GM21423 (cell line): Measurements from ENCODE around the gene GPR39.

ENCODE experiments used
- ATAC-seq: cut with Tn5 transposase; IDR thresholded peaks from one replicate; pipeline ENCODE4 v1.9.1; 2021; ENCODE audit warnings: mild to moderate bottlenecking, moderate library complexity; ENCODE audit not compliant: unreplicated experiment

The GPR39 gene

GRCh38 chr2:132668189-132668823 is 251.7 kb downstream of the GPR39 start:
- ATAC-seq, result no peak

GRCh38 chr2:132668987-132669907 is 252.6 kb downstream of the GPR39 start:
- ATAC-seq, result no peak

GRCh38 chr2:132669908-132670495 is 253.4 kb downstream of the GPR39 start, which contains the start of gene LYPD1:
Gene LYPD1, minus strand, starts transcription at chr2:132670205. Its CDS starts 273 bp downstream, at chr2:132669932.
- ATAC-seq, result no peak

GRCh38 chr2:132670496-132671150 is 254.0 kb downstream of the GPR39 start:
- no peak for ATAC-seq

GRCh38 chr2:132671151-132671835 is 254.7 kb downstream of the GPR39 start:
- no peak for ATAC-seq

- no peak for ATAC-seq
Measured at GRCh38 chr2:132676999-132677398, 260.4 kb downstream of the GPR39 start.

- no peak for ATAC-seq
Measured at GRCh38 chr2:132677661-132678060, 261.1 kb downstream of the GPR39 start.

- ATAC-seq, result no peak
Measured at GRCh38 chr2:132678483-132678882, 261.9 kb downstream of the GPR39 start.

- ATAC-seq, result no peak
Measured at GRCh38 chr2:132680544-132680943, 263.9 kb downstream of the GPR39 start.

- ATAC-seq, result no peak
Measured at GRCh38 chr2:132681766-132682165, 265.2 kb downstream of the GPR39 start.

GRCh38 chr2:132690664-132691303 is 274.2 kb downstream of the GPR39 start:
- no peak for ATAC-seq

GRCh38 chr2:132691556-132691955 is 275.0 kb downstream of the GPR39 start:
- no peak for ATAC-seq

GRCh38 chr2:132692816-132693215 is 276.2 kb downstream of the GPR39 start:
- ATAC-seq, result no peak
